K562 (cell line): ENCODE results near the gene CACNB1. TPM values are rescaled to one million over a fixed set of nuclear protein-coding genes. Genes with fewer than 3 reads are reported as not detected.

Experiments
- ATAC-seq: fragments of 200-7000 bp; cut with Tn5 transposase; 3 replicates; pipeline ENCODE4 v1.9.1; 2020; ENCODE audit warnings: moderate library complexity
- BruUV-seq: library from RNA; stranded (reverse); fragments of 400-500 nt; replicated peaks from 2 replicates; lab custom pipeline; 2021; lab: Mats Ljungman, UMichigan
- CTCF ChIA-PET: fragments of 300-600 bp; formaldehyde crosslinking; extraction: SDS; loops from one replicate; lab custom pipeline; 2021; ENCODE audit warnings: low intra/inter-chr PET ratio; lab: Yijun Ruan, JAX
- POLR2A ChIA-PET: fragments of 300-600, 350-650 bp; sonication (Branson Sonifier 250); formaldehyde crosslinking; extraction: SDS; loops from one replicate; lab custom pipeline; 2021; ENCODE audit warnings: antibody characterized with exemption, inconsistent platforms; lab: Yijun Ruan, JAX
- DNase-seq, 4 experiments: peaks; one replicate each; pipeline versions ENCODE4 v3.0.0 to v3.0.0-alpha.2; 2011 to 2018; ENCODE audit warnings: low spot score in 3 of 4, mixed read lengths in 3 of 4; ENCODE audit errors: extremely low read depth in 1 of 4
- FAIRE-seq: peaks from 2 replicates; lab custom pipeline; 2011; peaks lifted over from hg19 to GRCh38; lab: Jason Lieb, UNC
- H2AFZ ChIP-seq: 2 replicates; pipeline ENCODE4 v1.6.0; 2011; ENCODE audit warnings: low read depth, low read length, control low read depth, inconsistent platforms
- H3K27ac ChIP-seq: fragments of 200-600 bp; 3 replicates; pipeline ENCODE4 v1.8.0; 2011; ENCODE audit warnings: low read depth, mild to moderate bottlenecking, control low read depth, inconsistent platforms, low read length, moderate library complexity, mixed read lengths; ENCODE audit errors: extremely low read depth
- H3K27me3 ChIP-seq, 2 experiments: fragments of 300-600 bp in 1 of 2; 2 replicates in 1 of 2; 3 replicates in 1 of 2; pipeline versions ENCODE4 v1.6.0 to v1.8.0; 2011; ENCODE audit warnings: inconsistent platforms in 2 of 2, low read length in 2 of 2, mild to moderate bottlenecking in 1 of 2, mixed read lengths in 1 of 2, moderate library complexity in 1 of 2; ENCODE audit not compliant: control insufficient read depth in 2 of 2, insufficient read depth in 2 of 2
- H3K36me3 ChIP-seq: fragments of 300-600 bp; 3 replicates; pipeline ENCODE4 v1.8.0; 2011; ENCODE audit warnings: mild to moderate bottlenecking, low read length, inconsistent platforms; ENCODE audit not compliant: control insufficient read depth, insufficient read depth
- H3K4me1 ChIP-seq, 2 experiments: fragments of 200-600 bp in 1 of 2; replicated peaks in 1 of 2; 2 replicates in 1 of 2; 3 replicates in 1 of 2; pipeline versions ENCODE4 v1.5.1 to v1.8.0; 2011; ENCODE audit warnings: inconsistent platforms in 2 of 2, low read length in 2 of 2, mild to moderate bottlenecking in 1 of 2, mixed read lengths in 1 of 2, moderate library complexity in 1 of 2; ENCODE audit not compliant: control insufficient read depth in 2 of 2, insufficient read depth in 2 of 2
- H3K4me2 ChIP-seq: 2 replicates; pipeline ENCODE4 v1.6.1; 2011; ENCODE audit warnings: low read length, control low read depth, inconsistent platforms, mixed read lengths; ENCODE audit not compliant: insufficient read depth
- H3K4me3 ChIP-seq: fragments of 200-600 bp; sonication (generic), shearing (Covaris generic); 2 replicates; pipeline ENCODE4 v1.5.1; 2016; ENCODE audit warnings: control low read depth, inconsistent platforms
- H3K79me2 ChIP-seq: fragments of 200-600 bp; 3 replicates; pipeline ENCODE4 v1.8.0; 2011; ENCODE audit warnings: low read length, inconsistent platforms; ENCODE audit not compliant: control insufficient read depth, insufficient read depth
- H3K9ac ChIP-seq, 2 experiments: 2 replicates each; pipeline versions ENCODE4 v1.6.0 to v1.6.1; 2011; ENCODE audit warnings: low read depth in 2 of 2, low read length in 2 of 2, control low read depth in 1 of 2, inconsistent platforms in 1 of 2, mild to moderate bottlenecking in 1 of 2, mixed read lengths in 1 of 2; ENCODE audit not compliant: insufficient read depth in 1 of 2
- H3K9me1 ChIP-seq: one replicate; pipeline ENCODE4 v1.6.0; 2011; ENCODE audit warnings: inconsistent platforms, mild to moderate bottlenecking, low read length, moderate library complexity; ENCODE audit not compliant: control insufficient read depth, insufficient read depth
- H3K9me3 ChIP-seq: replicated peaks from 2 replicates; pipeline ENCODE4 v1.5.1; 2011; ENCODE audit warnings: low read depth, low read length, inconsistent platforms; ENCODE audit not compliant: control insufficient read depth, insufficient read depth
- H4K20me1 ChIP-seq: replicated peaks from 2 replicates; pipeline ENCODE4 v1.6.1; 2011; ENCODE audit warnings: low read length, inconsistent platforms, mixed read lengths; ENCODE audit not compliant: control insufficient read depth, insufficient read depth
- CBX8 ChIP-seq: fragments of 200-600 bp; sonication (generic); IDR thresholded peaks from 2 replicates; pipeline ENCODE4 v1.6.1; 2012; ENCODE audit warnings: borderline replicate concordance, mixed run types, low read depth, mild to moderate bottlenecking, moderate library complexity, mixed read lengths, low read length, control low read depth, inconsistent platforms; ENCODE audit not compliant: poor library complexity, severe bottlenecking; ENCODE audit errors: extremely low read depth
- FOXJ3 ChIP-seq: sonication (generic); formaldehyde crosslinking; IDR thresholded peaks from 2 replicates; pipeline ENCODE4 v1.4.0; 2020; ENCODE audit warnings: mild to moderate bottlenecking, missing genetic modification reagents
- GABPB1 ChIP-seq: sonication (generic); formaldehyde crosslinking; IDR thresholded peaks from 2 replicates; pipeline ENCODE4 v1.8.0; 2022; ENCODE audit warnings: mild to moderate bottlenecking, missing genetic modification reagents
- MTA1 ChIP-seq: fragments of 450-650 bp; IDR thresholded peaks from 2 replicates; pipeline ENCODE4 v1.6.1; 2017; ENCODE audit warnings: borderline replicate concordance
- MYNN ChIP-seq, 2 experiments: sonication (generic); formaldehyde crosslinking in 1 of 2; IDR thresholded peaks; 2 replicates each; pipeline versions ENCODE4 v1.5.0 to v1.6.1; 2016 to 2020; ENCODE audit warnings: antibody characterized with exemption in 1 of 2, missing genetic modification reagents in 1 of 2
- RBM25 ChIP-seq: fragments of 200-400 bp; formaldehyde crosslinking; IDR thresholded peaks from 2 replicates; pipeline ENCODE4 v1.6.1; 2018; ENCODE audit warnings: low read length, low read depth, moderate library complexity; ENCODE audit not compliant: severe bottlenecking
- RBM39 ChIP-seq: fragments of 200-400 bp; formaldehyde crosslinking; optimal IDR thresholded peaks from 2 replicates; pipeline ENCODE3; 2018; ENCODE audit warnings: low read depth, low read length
- TCF7L2 ChIP-seq: fragments of 150-350 bp; IDR thresholded peaks from 2 replicates; pipeline ENCODE4 v1.6.1; 2016; ENCODE audit warnings: low read depth, mild to moderate bottlenecking, low read length, moderate library complexity
- ZNF12 ChIP-seq: sonication (generic); formaldehyde crosslinking; IDR thresholded peaks from 2 replicates; pipeline ENCODE4 v1.4.0; 2020; ENCODE audit warnings: mild to moderate bottlenecking, missing genetic modification reagents
- ZNF121 ChIP-seq: sonication (generic); formaldehyde crosslinking; conservative IDR thresholded peaks from 2 replicates; pipeline ENCODE4 v1.8.0; 2022; ENCODE audit warnings: missing genetic modification reagents
- ZNF23 ChIP-seq: fragments of 250-450 bp; sonication (Bioruptor Pico); IDR thresholded peaks from 2 replicates; pipeline ENCODE4 v1.4.0; 2020; ENCODE audit warnings: mild to moderate bottlenecking
- ZNF316 ChIP-seq: fragments of 450-650 bp; IDR thresholded peaks from 2 replicates; pipeline ENCODE4 v1.6.1; 2016
- WGBS: fragments of 100-300 bp; shearing (Covaris generic); methylation state at CpG from one replicate; pipeline ENCODE4 v1.1.6; 2016; ENCODE audit warnings: low coverage, mixed read lengths; ENCODE audit not compliant: insufficient coverage; ENCODE audit errors: missing lambda C conversion rate; 5-methylcytosine and 5-hydroxymethylcytosine counted together
- in situ Hi-C: fragments of 300-500 bp; cut with MboI; formaldehyde crosslinking; loops from 4 replicates; pipeline ENCODE4 v1.15.0; 2018; ENCODE audit warnings: inconsistent platforms, mixed read lengths
- intact Hi-C: fragments of 100-400 bp; cut with micrococcal nuclease; formaldehyde crosslinking; loops from 2 replicates; pipeline ENCODE4 v1.14.2; 2022
- polyA plus RNA-seq, 8 experiments: library from polyadenylated mRNA; depleted of rRNA in 4 of 8; stranded (reverse) in 5 of 8; unstranded in 3 of 8; fragments of >200 nt; fragmentation: Nextera tagmentation in 2 of 8; fragmentation: Illumina TruSeq in 1 of 8; extraction: Ambion mirVana in 2 of 8; extraction: Trizol in 1 of 8; gene quantifications; 2 replicates each; pipeline versions ENCODE4 v1.2.1 to v1.2.3, GENCODE V29; 2011 to 2014; ENCODE audit warnings: inconsistent platforms in 1 of 8, missing spikeins in 1 of 8
- total RNA-seq, 7 experiments: library from RNA; depleted of rRNA in 6 of 7; stranded (reverse); fragments of >200 nt in 6 of 7; fragmentation: Illumina TruSeq in 2 of 7; extraction: Trizol in 2 of 7; gene quantifications; 2 replicates each; pipeline versions ENCODE4 v1.2.1 to v1.2.3, GENCODE V29; 2011 to 2021; ENCODE audit warnings: low replicate concordance in 1 of 7

The CACNB1 gene
- total and polyA plus RNA-seq, 9 of the 15 experiments (the other 6 are each of a cell fraction or from before 2014, with no cell fraction given) = 0.08 to 7.4 (median 3.0) TPM

DNA sequence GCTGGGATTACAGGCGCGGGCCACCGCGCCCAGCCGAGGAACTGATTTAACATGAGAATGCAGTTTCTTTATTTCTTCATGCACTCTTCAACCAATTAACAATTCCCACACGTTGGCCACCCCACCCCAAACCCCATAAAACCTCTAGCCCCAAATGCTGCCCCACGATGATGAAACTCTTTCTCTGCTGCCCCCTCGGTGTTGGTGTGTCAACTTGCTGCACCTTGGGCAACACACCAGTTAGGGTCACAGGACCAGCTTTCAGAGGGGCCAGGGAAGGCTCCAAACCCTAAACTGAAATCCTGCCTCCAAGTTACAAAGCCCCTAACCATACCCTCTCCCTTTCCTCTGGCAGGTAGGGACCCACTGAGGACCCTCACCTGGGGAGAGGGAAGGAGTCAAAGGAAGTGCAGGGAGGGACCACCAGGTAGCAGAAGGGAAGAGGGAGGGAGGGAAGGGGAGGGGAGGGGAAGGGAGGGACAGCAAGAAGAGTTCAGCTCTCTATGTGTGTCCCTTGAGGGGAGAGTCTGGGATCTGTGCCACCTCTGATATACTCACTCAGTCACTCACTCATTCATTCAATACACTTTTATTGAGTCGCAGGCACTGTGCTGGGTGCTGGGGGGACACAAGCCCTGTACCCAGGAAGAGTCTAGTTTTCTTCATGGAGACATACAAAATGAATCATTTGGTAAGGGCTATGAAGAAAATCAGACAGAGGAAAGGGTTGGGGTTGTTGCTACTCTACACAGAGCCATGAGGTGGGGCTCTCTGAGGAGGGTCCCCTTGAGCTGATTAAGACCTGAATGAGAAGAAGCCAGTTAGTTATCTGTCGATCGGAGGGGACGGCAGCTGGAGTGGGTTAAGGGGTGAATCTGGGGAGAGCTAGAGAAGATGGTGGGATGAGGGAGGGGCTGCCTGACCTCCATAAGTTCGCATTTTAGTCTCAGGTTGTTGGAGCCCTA, 50.0 kb downstream of the CACNB1 start:
- peak; percentile 73 for FAIRE-seq

DNA sequence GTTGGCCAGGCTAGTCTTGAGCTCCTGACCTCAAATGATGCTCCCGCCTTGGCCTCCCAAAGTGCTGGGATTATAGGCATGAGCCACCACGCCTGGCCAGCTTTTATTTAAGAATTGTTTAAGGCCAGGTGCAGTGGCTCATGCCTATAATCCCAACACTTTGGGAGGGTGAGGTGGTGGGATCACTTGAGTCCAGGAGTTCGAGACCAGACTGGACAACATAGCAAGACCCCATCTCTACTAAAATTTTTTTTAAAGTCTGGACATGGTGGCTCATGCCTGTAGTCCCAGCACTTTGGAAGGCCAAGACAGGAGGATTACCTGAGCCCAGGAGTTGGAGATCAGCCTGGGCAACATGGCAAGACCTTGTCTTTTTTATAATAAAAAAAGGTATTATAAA, 51.2 kb downstream of the CACNB1 start:
- peaks cover 0 to 7% of the 10 kb centered on the region in 2 experiments; a peak in 1 of 5 replicates for H3K4me1 ChIP-seq
- TF ChIP-seq ZNF12 (no peak), TCF7L2 (no peak), FOXJ3 (no peak), ZNF121 (CRISPR knock-in tag) (peak; percentile 79), ZNF23 (no peak), RBM25 (peak; percentile 19), ZNF316 (no peak), MTA1 (no peak), RBM39 (no peak), GABPB1 (no peak)
- no TSS peak for BruUV-seq
- H3K9me3 ChIP-seq = no peaks in the 10 kb centered on the region
- ChIA-PET CTCF (no interaction called here), POLR2A (no interaction called here)
- no peaks in the 10 kb centered on the region for H3K9me1 ChIP-seq
- no peak overlapping the region for H3K27ac ChIP-seq
- no peak overlapping the region for H3K4me2 ChIP-seq
- H2AFZ ChIP-seq = no peak overlapping the region
- peaks cover 13 to 56% of the 10 kb centered on the region in 2 experiments for H3K27me3 ChIP-seq
- in situ Hi-C loops (loop anchor here (5.0 kb wide), 1 partner anchor 159 kb away; no protein-coding TSS in a partner anchor), intact Hi-C loops (no loop called here)
- no peak overlapping the region for H3K4me3 ChIP-seq
- H3K36me3 ChIP-seq = no peaks in the 10 kb centered on the region
- 9% methylated on average over 3 of the region's 3 CpGs for WGBS
- ATAC-seq = no peak
- DNase-seq = no peak
- no peaks in the 10 kb centered on the region for H4K20me1 ChIP-seq
- no peak overlapping the region for H3K9ac ChIP-seq
- no peaks in the 10 kb centered on the region for H3K79me2 ChIP-seq
- FAIRE-seq = no peak

More for the DNA sequence above, 50.0 kb downstream of the CACNB1 start:
- no TSS peak for BruUV-seq
- no peaks in the 10 kb centered on the region for H4K20me1 ChIP-seq
- H3K4me3 ChIP-seq = no peak overlapping the region
- H3K27me3 ChIP-seq = peaks cover 8 to 48% of the 10 kb centered on the region in 2 experiments
- H3K9ac ChIP-seq = no peak overlapping the region; a peak in 1 of 4 replicates
- ATAC-seq (peak; percentile 61), DNase-seq (no peak)
- H3K4me2 ChIP-seq = no peak overlapping the region
- H3K9me1 ChIP-seq = no peaks in the 10 kb centered on the region
- no peaks in the 10 kb centered on the region for H3K9me3 ChIP-seq
- H3K27ac ChIP-seq = no peak overlapping the region
- peaks cover 5 to 18% of the 10 kb centered on the region in 2 experiments; a peak in 2 of 5 replicates for H3K4me1 ChIP-seq
- H2AFZ ChIP-seq = no peak overlapping the region
- intact Hi-C loops (no loop called here), in situ Hi-C loops (loop anchor here (5.0 kb wide), 1 partner anchor 160 kb away; no protein-coding TSS in a partner anchor)
- CTCF ChIA-PET = no interaction called here
- H3K36me3 ChIP-seq = no peaks in the 10 kb centered on the region
- no peaks in the 10 kb centered on the region for H3K79me2 ChIP-seq
- TF ChIP-seq CBX8 (no peak), MYNN (IDR thresholded peaks at IDR 0.05) (no peak), MYNN (CRISPR knock-in tag; IDR thresholded peaks at IDR 0.05) (no peak)
- POLR2A ChIA-PET = interaction anchor here (1.1 kb wide), 2 partner anchors 96 to 133 kb away, joined by 3 to 5 read pairs; no protein-coding TSS in a partner anchor
- 0% methylated on average over 13 of the region's 13 CpGs for WGBS
